ENCODE data around the gene AVL9. TPM values are rescaled to one million over a fixed set of nuclear protein-coding genes. Genes with fewer than 3 reads are reported as not detected.

Gene AVL9
- total and polyA plus RNA-seq, 7 donors, result 15.6 to 35.1 (median 21.6) TPM

DNA sequence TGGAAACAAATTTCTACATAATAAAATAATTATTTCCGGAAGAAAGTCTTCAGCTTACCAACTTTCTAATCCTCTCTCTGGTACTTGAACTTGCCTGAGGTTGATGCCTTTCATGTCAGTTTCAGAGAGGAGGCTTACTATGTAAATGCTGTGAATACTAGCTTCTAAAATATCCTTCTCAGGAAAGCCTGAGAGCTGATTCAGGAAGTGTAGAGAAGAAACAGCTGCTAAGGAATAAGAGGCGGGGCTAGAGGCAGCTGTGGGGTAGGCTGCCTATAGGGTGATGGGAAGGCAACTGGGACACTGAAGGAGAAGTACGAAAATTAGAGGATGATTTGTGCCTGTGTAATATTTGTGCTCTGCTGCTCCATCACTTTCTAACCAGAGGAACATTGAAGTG is 69.3 kb downstream of the AVL9 start:
- Histone ChIP-seq H3K36me3 (peaks cover 0 to 40% (median 3%) of the 10 kb centered on the region in 4 donors), H3K27ac (no peak overlapping the region), H3K27me3 (no peaks in the 10 kb centered on the region), H3K4me1 (no peaks in the 10 kb centered on the region), H3K4me3 (no peak overlapping the region), H3K9me3 (no peaks in the 10 kb centered on the region)
- WGBS, 2 donors, result 38 to 66% methylated on average over 3 of the region's 3 CpGs
- DNase-seq, result no peak
- TF ChIP-seq POLR2A (IDR thresholded peaks at IDR 0.05), result no peak
- TF ChIP-seq EP300 (IDR thresholded peaks at IDR 0.05), result no peak
- TF ChIP-seq, protein P1, sequence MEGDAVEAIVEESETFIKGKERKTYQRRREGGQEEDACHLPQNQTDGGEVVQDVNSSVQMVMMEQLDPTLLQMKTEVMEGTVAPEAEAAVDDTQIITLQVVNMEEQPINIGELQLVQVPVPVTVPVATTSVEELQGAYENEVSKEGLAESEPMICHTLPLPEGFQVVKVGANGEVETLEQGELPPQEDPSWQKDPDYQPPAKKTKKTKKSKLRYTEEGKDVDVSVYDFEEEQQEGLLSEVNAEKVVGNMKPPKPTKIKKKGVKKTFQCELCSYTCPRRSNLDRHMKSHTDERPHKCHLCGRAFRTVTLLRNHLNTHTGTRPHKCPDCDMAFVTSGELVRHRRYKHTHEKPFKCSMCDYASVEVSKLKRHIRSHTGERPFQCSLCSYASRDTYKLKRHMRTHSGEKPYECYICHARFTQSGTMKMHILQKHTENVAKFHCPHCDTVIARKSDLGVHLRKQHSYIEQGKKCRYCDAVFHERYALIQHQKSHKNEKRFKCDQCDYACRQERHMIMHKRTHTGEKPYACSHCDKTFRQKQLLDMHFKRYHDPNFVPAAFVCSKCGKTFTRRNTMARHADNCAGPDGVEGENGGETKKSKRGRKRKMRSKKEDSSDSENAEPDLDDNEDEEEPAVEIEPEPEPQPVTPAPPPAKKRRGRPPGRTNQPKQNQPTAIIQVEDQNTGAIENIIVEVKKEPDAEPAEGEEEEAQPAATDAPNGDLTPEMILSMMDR (IDR thresholded peaks at IDR 0.05), result no peak
- no peak for TF ChIP-seq POLR2AphosphoS5 (IDR thresholded peaks at IDR 0.05)
- intact Hi-C loops (cut with DNase I), result no loop called here

DNA sequence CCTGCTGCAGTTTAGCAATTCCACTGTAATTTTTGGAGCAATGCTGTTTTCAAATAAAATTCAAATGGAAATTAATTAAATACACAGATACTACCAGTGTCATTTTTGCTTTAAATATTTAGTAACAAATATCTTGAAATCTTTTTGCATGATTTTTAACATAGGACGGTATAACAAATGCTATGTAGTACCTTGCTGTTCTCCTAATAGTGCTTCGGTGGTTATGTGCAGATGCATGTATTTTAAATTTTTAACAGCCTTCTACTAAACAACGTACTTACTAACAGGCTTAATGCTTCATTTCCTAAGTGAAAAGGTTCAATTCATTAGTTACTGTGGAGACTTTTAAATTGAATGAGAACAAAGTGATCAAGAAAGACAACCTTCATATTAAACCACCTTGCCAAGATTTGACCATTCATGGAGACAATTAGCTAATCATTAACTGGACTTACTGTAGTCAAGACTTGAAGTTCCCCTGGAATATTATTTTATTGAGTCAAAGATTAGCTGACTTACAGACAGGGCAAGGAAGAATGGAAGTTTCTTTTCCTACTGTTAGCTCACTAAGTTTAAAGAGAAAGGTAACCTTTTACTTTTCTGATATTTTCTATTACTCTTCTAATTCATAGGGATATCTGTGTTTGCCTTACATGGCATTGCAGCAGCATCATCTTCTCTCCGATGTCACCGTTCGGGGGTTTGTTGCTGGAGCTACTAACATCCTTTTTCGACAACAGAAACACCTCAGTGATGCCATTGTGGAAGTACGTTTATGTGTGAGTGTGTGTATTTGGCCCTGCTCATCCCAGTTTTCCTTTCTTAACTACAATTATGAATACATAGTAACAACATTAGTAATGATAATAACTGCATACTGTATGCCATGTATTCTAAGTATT is 74.3 kb downstream of the AVL9 start:
- 21 to 75% methylated on average over 8 of the region's 8 CpGs for WGBS, 2 donors
- H3K36me3 ChIP-seq, result peaks cover 0 to 44% (median 10%) of the 10 kb centered on the region in 4 donors
- no peaks in the 10 kb centered on the region for H3K27me3 ChIP-seq
- intact Hi-C loops (cut with DNase I), result no loop called here
- H3K9me3 ChIP-seq, result no peaks in the 10 kb centered on the region
- DNase-seq, result no peak
- H3K27ac ChIP-seq, result no peak overlapping the region
- no peak overlapping the region for H3K4me3 ChIP-seq
- no peak for TF ChIP-seq POLR2A (IDR thresholded peaks at IDR 0.05)
- no peak for TF ChIP-seq POLR2AphosphoS5 (IDR thresholded peaks at IDR 0.05)
- TF ChIP-seq EP300 (IDR thresholded peaks at IDR 0.05), result no peak
- TF ChIP-seq, protein P1 (IDR thresholded peaks at IDR 0.05), result no peak
- H3K4me1 ChIP-seq, result no peaks in the 10 kb centered on the region

DNA sequence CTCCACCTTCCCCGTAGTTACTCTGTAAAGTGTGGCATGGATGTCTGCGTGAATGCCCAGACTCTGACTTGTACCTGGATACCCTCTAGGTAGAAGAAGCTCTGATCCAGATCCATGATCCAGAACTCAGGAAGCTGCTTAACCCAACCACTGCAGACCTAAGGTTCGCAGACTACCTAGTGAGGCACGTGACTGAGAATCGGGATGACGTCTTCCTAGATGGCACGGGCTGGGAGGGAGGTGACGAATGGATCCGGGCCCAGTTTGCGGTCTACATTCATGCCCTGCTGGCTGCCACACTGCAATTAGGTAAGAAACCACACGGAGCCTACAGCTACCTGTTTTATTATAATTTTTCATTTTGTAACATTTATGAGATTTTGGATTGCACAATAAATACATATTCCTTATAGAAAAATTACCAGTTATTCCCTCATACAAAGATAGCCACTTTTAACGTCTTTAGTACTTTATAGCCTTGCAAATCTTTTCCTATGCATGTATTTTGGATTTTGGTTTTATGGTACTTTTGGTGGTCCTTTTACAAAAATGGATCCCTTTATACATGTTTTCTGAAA is 77.9 kb downstream of the AVL9 start:
- no peak overlapping the region for H3K27ac ChIP-seq
- H3K27me3 ChIP-seq, result no peaks in the 10 kb centered on the region
- H3K36me3 ChIP-seq, result peaks cover 0 to 77% (median 27%) of the 10 kb centered on the region in 4 donors
- TF ChIP-seq EP300 (IDR thresholded peaks at IDR 0.05) (no peak), POLR2AphosphoS5 (IDR thresholded peaks at IDR 0.05) (no peak), POLR2A (IDR thresholded peaks at IDR 0.05) (no peak)
- TF ChIP-seq, protein P1 (IDR thresholded peaks at IDR 0.05), result no peak
- DNase-seq, result no peak
- WGBS, 2 donors, result 93 to 94% methylated on average over 12 of the region's 12 CpGs
- H3K4me3 ChIP-seq, result no peak overlapping the region
- intact Hi-C loops (cut with DNase I), result no loop called here
- no peaks in the 10 kb centered on the region for H3K9me3 ChIP-seq
- H3K4me1 ChIP-seq, result no peaks in the 10 kb centered on the region

DNA sequence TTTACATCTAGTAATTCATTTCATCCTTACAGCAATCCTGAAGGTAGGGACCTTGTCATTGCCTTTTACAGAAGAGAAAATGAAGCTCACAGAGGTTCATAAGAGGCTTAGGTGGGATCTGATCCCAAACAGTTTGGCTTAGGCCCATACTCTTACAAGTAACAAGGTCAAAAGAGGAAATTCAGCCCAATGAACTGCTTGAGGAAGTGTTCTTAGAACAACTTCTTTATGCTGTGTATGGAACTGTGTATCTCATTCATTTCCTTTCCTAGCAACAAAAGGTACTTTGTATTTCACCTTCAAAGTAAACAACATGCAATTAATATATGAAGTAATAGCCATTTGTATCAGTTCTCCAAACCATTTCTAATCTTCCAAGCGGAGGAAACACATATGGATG is 79.3 kb downstream of the AVL9 start:
- 93 to 100% methylated on average over 1 of the region's 1 CpG for WGBS, 2 donors
- Histone ChIP-seq H3K4me3 (no peak overlapping the region), H3K9me3 (no peaks in the 10 kb centered on the region), H3K27ac (no peak overlapping the region), H3K36me3 (peaks cover 0 to 85% (median 30%) of the 10 kb centered on the region in 4 donors), H3K27me3 (no peaks in the 10 kb centered on the region), H3K4me1 (no peaks in the 10 kb centered on the region)
- TF ChIP-seq POLR2A (IDR thresholded peaks at IDR 0.05) (no peak), POLR2AphosphoS5 (IDR thresholded peaks at IDR 0.05) (no peak), EP300 (IDR thresholded peaks at IDR 0.05) (no peak)
- TF ChIP-seq, protein P1 (IDR thresholded peaks at IDR 0.05), result no peak
- DNase-seq, result no peak
- intact Hi-C loops (cut with DNase I), result no loop called here

Measured in sigmoid colon (tissue), 7 donors.